T-helper 2 cell (primary cell): ENCODE measurements around the gene ATP10A.
A peak's percentile ranks its signal among the peaks of the same experiment; 100 is the strongest.

Experiments used
- DNase-seq, 5 experiments: peaks; one replicate each; pipeline versions ENCODE4 v3.0.0 to v3.0.0-alpha.2; 2012 to 2022

ATP10A gene

GRCh38 chr15:25793354-25794050 is 69.6 kb downstream of the ATP10A start:
- DNase-seq, result no peak

- no peak for DNase-seq
Observed at GRCh38 chr15:25792128-25792527, 71.0 kb downstream of the ATP10A start.

GRCh38 chr15:25790000-25790660 is 73.0 kb downstream of the ATP10A start:
- peak in 2 of 5 experiments; percentile 18 to 76 for DNase-seq

- no peak for DNase-seq
Observed at GRCh38 chr15:25789616-25789999, 73.5 kb downstream of the ATP10A start.

GRCh38 chr15:25789211-25789610 is 73.9 kb downstream of the ATP10A start:
- DNase-seq, result no peak

GRCh38 chr15:25787855-25788520 is 75.1 kb downstream of the ATP10A start:
- DNase-seq, result no peak

GRCh38 chr15:25787381-25787780 is 75.7 kb downstream of the ATP10A start:
- no peak for DNase-seq

GRCh38 chr15:25786040-25786439 is 77.1 kb downstream of the ATP10A start:
- no peak for DNase-seq

GRCh38 chr15:25785641-25786025 is 77.5 kb downstream of the ATP10A start:
- DNase-seq, result no peak

GRCh38 chr15:25784876-25785640 is 78.1 kb downstream of the ATP10A start:
- no peak for DNase-seq

- DNase-seq, result no peak
Observed at GRCh38 chr15:25783607-25784540, 79.3 kb downstream of the ATP10A start.

GRCh38 chr15:25783134-25783533 is 80.0 kb downstream of the ATP10A start:
- no peak for DNase-seq

GRCh38 chr15:25780479-25781255 is 82.5 kb downstream of the ATP10A start:
- DNase-seq, result no peak

- no peak for DNase-seq
Observed at GRCh38 chr15:25778161-25778560, 85.0 kb downstream of the ATP10A start.

GRCh38 chr15:25777037-25777436 is 86.1 kb downstream of the ATP10A start:
- DNase-seq, result no peak

- peak in 1 of 5 experiments; percentile 60 for DNase-seq
Observed at GRCh38 chr15:25776071-25776746, 86.9 kb downstream of the ATP10A start.

- DNase-seq, result no peak
Observed at GRCh38 chr15:25775317-25775912, 87.7 kb downstream of the ATP10A start.

GRCh38 chr15:25774871-25775270 is 88.3 kb downstream of the ATP10A start:
- DNase-seq, result no peak

GRCh38 chr15:25773248-25773647 is 89.9 kb downstream of the ATP10A start:
- DNase-seq, result no peak

GRCh38 chr15:25772500-25772899 is 90.6 kb downstream of the ATP10A start:
- no peak for DNase-seq
